Stimulated activated CD4-positive, alpha-beta T cell treated with anti-CD3 and anti-CD28 coated beads, Interleukin-1b, Interleukin-23, amount 100 ng/mL, for 4 hours (primary cell): Measurements from ENCODE around the gene POU2F3.

Experiments used
- DNase-seq, 2 donors: peaks; one replicate each; pipeline ENCODE4 v3.0.0-alpha.2; 2020; ENCODE audit warnings: low read depth in 2 of 2

The POU2F3 gene

DNA sequence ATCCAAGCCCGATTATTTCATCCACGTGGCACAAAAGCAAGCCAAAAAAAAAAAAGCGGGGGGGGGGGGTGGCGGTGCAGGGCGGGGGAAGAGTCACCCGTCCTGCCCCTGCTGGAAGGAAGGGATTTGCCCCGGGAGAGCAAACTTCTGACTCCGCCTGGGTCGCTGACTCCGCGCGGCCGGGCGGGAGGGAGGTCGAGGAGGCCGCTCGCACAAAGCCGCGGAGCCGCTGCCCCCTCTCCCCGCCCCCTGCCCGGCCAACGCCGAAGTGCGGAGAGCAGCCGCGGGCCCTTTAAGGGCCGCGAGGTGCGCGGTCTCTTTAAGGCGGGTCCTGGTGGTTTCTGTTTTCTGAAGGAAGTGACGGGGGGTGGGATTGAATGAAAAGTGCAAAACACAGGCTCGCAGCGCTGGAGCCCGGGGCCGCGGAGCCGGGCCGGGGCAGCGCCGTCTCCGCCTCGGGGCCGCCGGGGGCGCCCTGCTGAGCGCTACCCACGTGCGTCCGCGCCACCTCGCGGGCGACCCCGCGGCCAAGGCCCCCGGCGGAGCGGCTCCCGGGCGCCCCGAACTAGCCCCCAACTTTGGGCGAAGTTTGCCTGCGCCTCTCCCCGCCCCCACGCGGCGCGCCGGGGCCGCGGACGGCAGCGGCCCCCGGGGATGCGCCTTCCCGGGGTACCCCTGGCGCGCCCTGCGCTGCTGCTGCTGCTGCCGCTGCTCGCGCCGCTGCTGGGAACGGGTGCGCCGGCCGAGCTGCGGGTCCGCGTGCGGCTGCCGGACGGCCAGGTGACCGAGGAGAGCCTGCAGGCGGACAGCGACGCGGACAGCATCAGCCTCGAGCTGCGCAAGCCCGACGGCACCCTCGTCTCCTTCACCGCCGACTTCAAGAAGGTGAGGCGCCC, 29.1 kb upstream of the POU2F3 start, which contains the start of gene OAF:
Gene OAF, plus strand, starts transcription at position 407 of the 896 bp plus-strand sequence. Its CDS starts 248 bp downstream, at position 655.
- peak; percentile 34 to 38 for DNase-seq

DNA sequence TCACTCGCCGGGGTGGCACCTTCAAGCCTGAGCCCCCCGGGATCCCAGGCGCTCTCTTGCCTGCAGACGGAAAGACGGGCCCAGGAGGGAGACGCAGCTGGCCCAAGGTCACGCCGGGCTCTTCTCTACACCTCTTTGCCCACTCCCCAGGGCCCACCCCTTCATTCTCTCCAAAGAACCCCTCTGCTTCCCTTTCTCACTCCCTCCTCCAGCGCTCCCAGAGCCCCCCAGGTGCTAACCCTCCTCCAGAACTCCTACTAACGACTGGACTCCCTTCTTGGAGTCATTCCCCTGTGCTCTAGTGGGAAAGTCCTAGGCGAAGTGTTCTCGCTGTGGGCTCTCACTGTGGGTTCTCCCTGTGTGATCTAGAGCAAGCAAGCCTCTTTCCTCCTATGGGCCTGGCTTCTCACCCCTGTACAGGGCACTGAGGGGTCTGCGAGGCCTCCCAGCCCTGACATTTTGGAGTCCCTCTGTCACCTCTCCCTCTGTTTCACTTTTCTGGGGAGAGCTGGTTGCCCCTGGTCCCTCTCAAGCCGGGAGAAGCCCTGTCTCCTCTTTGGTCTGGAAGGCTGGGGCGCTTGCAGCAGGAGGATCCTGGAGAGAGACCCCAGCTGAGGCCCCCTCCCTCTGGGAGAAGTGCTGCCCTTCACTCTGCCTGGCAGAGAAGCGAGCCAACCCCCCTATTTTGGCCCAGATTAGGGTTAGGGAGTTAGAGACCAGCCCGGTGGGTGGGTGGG, 28.2 kb upstream of the POU2F3 start:
- no peak for DNase-seq

DNA sequence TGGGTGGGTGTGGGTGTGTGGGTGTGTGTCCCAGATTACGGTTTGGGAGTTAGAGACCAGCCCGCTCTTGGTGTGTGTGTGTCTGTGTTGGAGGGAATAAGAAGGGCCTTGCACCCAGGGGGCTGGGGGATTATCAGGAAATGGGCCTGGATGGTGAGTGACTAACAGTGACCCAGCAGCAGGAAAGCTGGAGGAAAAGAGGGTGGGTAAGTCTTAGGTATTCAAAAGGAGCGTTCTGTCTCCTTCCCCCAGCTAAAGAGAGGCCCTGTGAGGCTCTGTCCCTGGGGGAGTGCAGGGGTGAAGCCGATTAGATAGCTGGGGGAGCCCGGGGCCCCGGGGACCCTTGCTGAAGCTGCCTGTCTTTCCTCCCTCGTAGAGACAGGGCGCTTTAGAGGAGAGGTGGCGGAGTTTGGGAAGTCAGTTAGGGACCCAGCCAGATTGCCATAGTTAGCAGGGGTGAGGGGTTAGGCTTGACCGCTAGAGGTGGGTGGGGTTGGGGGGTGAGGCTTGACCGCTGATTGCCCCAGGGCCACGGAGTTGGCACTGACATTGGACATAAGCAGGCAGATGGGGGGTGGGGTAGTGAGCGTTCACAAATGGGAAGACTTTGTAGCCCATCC, 27.6 kb upstream of the POU2F3 start:
- no peak for DNase-seq

DNA sequence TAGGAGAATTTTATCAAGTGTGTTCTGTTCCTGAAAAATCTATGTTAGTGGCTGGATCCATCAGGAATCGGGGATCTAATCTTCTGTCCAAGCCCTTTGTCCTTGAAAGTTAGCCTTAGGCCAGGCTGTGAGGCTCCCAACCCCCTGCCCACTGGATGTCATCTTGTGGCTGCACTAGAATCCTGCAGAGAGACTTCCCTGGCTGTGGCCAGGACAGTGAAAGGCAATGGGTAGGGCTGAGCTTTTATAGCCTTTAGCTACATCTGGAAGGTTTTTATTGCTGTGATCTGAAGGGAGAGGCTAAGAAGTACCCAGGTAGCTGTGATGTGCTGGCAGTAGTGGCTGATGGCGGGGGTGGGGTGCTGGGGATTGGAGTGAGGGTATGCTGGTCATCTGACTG, 27.0 kb upstream of the POU2F3 start:
- no peak for DNase-seq

GRCh38 chr11:120214581-120214980, 25.4 kb upstream of the POU2F3 start:
- no peak for DNase-seq

GRCh38 chr11:120215634-120216033, 24.3 kb upstream of the POU2F3 start:
- DNase-seq, result no peak

DNA sequence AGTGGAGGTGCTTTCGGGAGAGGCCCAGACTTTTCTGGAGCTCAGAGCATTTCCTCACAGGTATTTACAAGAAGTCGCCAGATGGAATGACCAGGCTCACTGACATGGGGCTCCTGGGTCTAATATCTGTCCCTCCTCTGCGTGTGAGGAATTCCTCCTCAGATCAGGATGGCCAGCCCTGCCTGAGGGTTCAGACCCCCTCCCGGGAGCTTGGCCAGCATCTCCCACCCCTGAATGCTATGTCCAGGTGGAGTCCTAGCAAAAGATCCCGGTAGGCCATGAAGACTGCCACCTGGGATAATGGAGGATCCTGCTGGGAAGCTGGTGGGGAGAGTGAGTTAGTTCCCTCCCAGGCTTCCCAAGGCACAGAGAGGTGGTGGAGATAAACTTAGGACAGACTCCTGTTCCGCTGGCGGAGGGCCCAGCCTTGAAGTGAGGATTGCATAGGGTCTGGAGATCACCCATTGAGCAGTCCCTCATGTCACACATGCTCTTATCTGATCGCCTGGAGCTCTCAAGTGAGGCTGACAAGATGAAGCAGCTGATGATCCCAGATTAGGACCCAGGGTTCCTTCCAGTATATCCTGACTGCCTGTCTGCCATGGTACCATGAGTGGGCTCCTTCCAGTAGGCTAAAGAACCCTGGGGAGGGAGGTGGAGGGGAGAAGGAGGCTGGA, 23.4 kb upstream of the POU2F3 start:
- DNase-seq, result no peak

DNA sequence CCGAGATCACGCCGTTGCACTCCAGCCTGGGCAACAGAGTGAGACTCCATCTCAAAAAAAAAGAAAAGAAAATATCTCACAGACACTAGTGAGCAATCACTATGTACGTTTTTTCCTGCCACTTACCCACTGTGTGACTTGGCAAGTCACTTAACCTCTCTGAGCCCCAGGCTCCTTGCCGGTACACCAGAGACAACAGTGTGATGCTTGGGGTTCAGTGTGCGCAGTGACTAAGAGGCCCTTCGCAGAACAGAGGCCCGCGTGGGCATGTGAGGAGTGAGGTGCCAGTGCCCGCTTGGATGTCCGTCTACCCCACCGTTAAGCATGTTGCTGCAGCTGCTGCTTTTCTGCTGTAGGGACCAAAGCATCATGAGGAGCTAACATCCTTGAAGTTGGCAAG, 22.4 kb upstream of the POU2F3 start:
- DNase-seq, result no peak

DNA sequence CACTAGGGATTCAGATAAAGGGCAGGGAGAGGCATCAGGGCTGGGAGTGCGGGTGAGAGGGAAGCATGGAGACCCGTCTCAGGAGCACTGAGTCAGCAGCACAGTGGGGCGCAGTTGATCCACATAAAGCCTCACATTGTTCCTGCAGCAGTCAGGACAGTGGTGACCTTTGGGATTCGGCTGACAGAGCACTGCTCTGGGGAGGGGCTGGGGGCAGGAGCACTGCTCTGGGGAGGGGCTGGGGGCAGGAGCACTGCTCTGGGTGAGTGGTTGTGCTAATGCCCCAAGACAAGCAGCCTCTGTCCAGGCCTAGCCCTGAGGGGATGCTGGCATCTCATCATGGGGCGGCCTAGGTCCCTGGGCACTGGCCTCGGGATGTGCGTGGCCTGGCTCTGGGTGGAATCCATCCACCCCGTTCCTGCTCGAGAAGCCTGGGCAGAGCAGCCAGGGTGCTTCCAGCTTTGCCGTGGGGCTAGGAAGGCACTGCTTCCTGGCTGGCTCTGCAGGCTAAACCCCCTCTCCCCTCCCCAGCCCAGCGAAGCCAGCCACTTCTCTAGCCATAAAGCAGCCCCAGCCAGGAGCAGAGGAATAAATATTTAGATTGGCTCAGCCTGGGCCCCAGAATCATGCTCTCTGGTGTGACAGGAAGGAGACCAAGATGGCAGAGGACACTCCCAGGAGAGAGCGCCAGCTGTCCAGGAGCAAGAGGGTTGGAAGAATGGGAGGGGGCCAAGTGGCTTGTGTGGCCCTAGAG, 21.8 kb upstream of the POU2F3 start:
- no peak for DNase-seq

DNA sequence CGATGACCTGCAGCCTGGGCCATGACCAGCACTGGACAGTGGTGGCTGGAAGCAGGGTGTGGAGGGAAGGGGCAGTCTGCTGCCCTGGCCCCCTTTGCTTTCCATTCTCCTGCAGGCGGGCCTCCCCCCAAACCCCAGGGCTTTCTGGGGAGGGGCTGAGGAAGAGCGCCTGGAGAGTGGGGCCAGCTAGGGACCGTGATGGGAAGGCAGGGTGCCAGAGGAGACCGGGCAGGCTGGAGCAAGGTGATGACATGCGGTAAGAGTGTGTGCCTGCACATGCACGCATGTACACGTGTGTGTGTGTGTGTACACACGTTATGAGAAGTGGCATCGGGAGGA, 21.3 kb upstream of the POU2F3 start:
- no peak for DNase-seq

DNA sequence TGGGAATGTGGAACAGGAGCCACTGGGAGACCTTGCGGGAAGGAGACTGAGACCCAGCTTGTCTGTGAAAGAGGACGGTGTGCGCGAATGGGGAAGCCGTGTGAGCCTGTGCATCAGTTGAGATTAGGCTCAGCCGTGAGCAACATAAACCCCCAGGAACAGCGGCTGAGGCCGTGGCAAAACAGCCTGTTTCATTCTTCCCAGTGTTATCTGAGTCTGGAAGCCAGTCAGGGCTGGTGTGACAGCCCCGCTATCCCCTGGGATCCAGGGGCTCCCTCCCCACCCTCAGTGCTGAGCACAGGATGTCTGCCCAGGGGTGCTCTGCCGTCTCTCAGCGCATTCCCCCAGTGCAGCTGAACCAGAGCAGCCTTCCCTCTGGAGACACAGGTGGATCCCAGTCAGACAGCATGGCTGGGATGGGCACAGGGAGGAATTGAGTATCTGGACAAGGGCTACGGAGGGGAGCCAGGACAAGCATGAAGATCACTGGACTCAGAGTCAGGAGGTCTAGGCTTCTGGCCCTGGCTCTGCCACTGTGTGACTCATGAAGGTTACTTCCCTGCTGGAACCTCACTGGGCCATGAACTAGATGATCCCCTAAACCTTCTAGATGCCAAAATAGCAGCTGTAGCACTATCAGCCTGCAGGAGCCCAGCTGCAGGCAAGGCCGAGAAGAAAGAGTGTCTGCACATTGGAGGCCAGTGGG, 20.6 kb upstream of the POU2F3 start:
- DNase-seq, result no peak

DNA sequence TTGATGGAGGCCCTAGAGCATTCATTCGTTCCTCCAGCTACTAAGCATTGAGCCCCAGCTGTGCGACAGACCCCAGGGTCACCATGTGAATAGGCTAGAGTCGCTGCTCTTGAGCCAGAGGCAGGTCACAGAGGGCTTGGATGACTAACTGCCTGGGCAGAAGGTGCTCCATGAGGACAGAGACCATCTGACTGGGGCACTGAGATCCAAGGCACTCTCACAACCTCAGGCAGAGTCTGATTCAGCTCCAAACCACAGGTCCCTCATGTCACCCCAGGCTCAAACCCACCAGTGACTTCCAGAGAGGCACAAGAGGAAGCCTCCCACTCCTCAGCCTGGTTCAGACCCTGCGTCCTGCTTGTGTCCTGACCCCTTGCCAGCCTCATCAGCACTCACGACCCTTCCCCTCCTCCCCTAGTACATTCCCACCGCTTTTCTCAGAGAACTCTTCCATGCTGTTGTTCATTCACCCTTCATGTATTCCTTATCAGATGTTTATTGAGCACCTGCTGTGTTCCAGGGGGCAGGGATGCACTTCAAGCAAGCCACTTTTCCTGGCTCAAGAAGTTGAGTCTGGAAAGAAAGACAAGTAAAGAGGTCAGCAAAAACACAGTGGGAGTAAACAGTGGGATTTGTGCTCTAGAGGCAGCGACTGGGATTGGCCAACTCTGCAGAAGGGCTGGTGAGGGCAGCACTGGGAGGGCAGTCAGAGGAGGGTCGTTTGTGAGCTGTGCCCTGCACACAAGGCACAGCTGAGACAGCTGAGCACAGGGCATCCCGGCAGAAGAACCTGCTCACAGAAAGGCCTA, 19.8 kb upstream of the POU2F3 start:
- DNase-seq, result no peak

- no peak for DNase-seq
Measured at GRCh38 chr11:120220747-120221037, 19.2 kb upstream of the POU2F3 start.

GRCh38 chr11:120221115-120221752, 18.7 kb upstream of the POU2F3 start:
- no peak for DNase-seq

DNA sequence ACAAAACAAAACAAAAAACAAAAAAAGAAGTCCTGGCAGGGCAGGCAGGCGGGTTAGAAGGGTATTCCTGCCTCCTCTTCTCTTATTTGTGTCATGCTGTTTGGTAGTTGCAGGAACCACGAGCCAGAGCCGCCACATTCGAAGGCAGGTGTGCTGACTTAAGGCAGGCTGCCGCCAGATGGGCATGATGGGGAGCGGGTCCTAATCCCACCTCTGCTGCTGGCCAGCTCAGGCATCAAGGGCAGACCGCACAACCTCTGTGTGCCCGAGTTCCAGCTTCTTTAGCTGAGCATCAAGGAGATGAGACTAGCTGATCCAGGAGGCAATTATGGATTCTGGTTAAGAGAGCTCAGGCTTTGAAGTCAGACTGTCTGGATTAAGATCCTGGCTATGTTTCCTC, 17.0 kb upstream of the POU2F3 start:
- DNase-seq, result no peak

DNA sequence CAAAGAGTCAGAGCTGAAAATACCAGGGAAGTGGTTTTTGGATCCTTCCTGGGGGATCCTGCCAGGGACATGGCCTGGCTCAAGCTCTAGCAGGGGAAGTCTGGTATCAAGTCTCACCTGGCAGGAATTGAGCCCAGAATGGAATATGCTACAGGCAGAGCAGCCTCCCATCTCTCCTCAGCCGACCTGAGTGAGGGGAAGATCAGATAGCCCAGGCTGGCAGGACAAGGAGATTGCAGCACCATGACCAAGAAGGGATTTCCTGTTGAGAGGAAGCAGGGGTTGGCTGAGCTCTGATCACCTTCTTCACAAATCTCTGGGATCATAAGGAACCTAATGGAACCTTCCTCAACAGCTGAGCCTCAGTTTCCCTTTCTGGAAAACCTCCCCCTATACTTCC, 16.1 kb upstream of the POU2F3 start:
- DNase-seq, result no peak

- no peak for DNase-seq
Measured at GRCh38 chr11:120224361-120224760, 15.6 kb upstream of the POU2F3 start.

GRCh38 chr11:120224972-120225909, 14.7 kb upstream of the POU2F3 start:
- no peak for DNase-seq
